Naive thymus-derived CD4-positive, alpha-beta T cell (primary cell): ENCODE results near the gene ANXA11. TPM values are rescaled to one million over a fixed set of nuclear protein-coding genes. Genes with fewer than 3 reads are reported as not detected.

Source experiments
- ATAC-seq: fragments of 150-1000 bp; cut with Tn5 transposase; 2 replicates; pipeline ENCODE4 v1.10.0; 2021; ENCODE audit warnings: mild to moderate bottlenecking, moderate library complexity
- CTCF ChIA-PET: fragments of 350-600 bp; sonication (Branson Sonifier 250); formaldehyde crosslinking; loops from one replicate; lab custom pipeline; 2021; ENCODE audit warnings: antibody characterized with exemption; lab: Charles Lee
- POLR2A ChIA-PET: fragments of 350-600 bp; sonication (Branson Sonifier 250); formaldehyde crosslinking; loops from one replicate; lab custom pipeline; 2021; ENCODE audit warnings: antibody characterized with exemption, inconsistent platforms; lab: Charles Lee
- DNase-seq, 9 donors: peaks; one replicate each; pipeline versions ENCODE4 v3.0.0 to v3.0.0-alpha.2; 2020 to 2022; ENCODE audit warnings: mixed read lengths in 1 of 9
- H3K27ac ChIP-seq: one replicate; pipeline ENCODE4 v1.7.0; 2013; ENCODE audit warnings: mild to moderate bottlenecking, low read depth, low read length, moderate library complexity
- H3K27me3 ChIP-seq, 2 donors: one replicate each; pipeline ENCODE4 v1.7.0; 2013; ENCODE audit warnings: low read length in 2 of 2, mild to moderate bottlenecking in 2 of 2, moderate library complexity in 2 of 2; ENCODE audit not compliant: control insufficient read depth in 2 of 2, insufficient read depth in 2 of 2
- H3K36me3 ChIP-seq, 3 experiments: 1 replicate in 2 of 3; 2 replicates in 1 of 3; pipeline ENCODE4 v1.7.0; 2013; ENCODE audit warnings: low read length in 3 of 3, mild to moderate bottlenecking in 3 of 3, moderate library complexity in 1 of 3; ENCODE audit not compliant: insufficient read depth in 3 of 3, control insufficient read depth in 2 of 3
- H3K4me1 ChIP-seq, 2 donors: one replicate each; pipeline ENCODE4 v1.7.0; 2013; ENCODE audit warnings: low read length in 2 of 2, mild to moderate bottlenecking in 2 of 2, moderate library complexity in 1 of 2; ENCODE audit not compliant: control insufficient read depth in 2 of 2, insufficient read depth in 2 of 2
- H3K4me3 ChIP-seq: 2 replicates; pipeline ENCODE4 v1.7.0; 2013; ENCODE audit warnings: mild to moderate bottlenecking, low read length
- H3K9me3 ChIP-seq, 3 experiments: 1 replicate in 2 of 3; 2 replicates in 1 of 3; pipeline ENCODE4 v1.7.0; 2013; ENCODE audit warnings: low read length in 3 of 3; ENCODE audit not compliant: control insufficient read depth in 2 of 3
- H3K27ac Mint-ChIP-seq, 9 donors: one replicate each; pipeline ENCODE4 v1.8.0; 2020 to 2022; ENCODE audit warnings: mixed read lengths in 9 of 9, mild to moderate bottlenecking in 8 of 9, moderate library complexity in 5 of 9, inconsistent platforms in 2 of 9
- H3K27me3 Mint-ChIP-seq, 5 donors: one replicate each; pipeline ENCODE4 v1.8.0; 2021 to 2022; ENCODE audit warnings: mixed read lengths in 5 of 5, mild to moderate bottlenecking in 1 of 5
- H3K36me3 Mint-ChIP-seq, 5 donors: one replicate each; pipeline ENCODE4 v1.8.0; 2020 to 2022; ENCODE audit warnings: mixed read lengths in 5 of 5, mild to moderate bottlenecking in 3 of 5, inconsistent platforms in 1 of 5
- H3K4me1 Mint-ChIP-seq, 7 donors: one replicate each; pipeline ENCODE4 v1.8.0; 2020 to 2022; ENCODE audit warnings: mixed read lengths in 7 of 7, mild to moderate bottlenecking in 3 of 7, inconsistent platforms in 1 of 7
- H3K4me3 Mint-ChIP-seq, 10 donors: one replicate each; pipeline ENCODE4 v1.8.0; 2020 to 2022; ENCODE audit warnings: mild to moderate bottlenecking in 10 of 10, mixed read lengths in 10 of 10, moderate library complexity in 6 of 10, inconsistent platforms in 2 of 10
- H3K9me3 Mint-ChIP-seq, 11 donors: one replicate each; pipeline ENCODE4 v1.8.0; 2020 to 2022; ENCODE audit warnings: mixed read lengths in 11 of 11, mild to moderate bottlenecking in 4 of 11, inconsistent platforms in 1 of 11, moderate library complexity in 1 of 11
- intact Hi-C, 2 donors: fragments of 100-400 bp; cut with micrococcal nuclease; formaldehyde crosslinking; loops; one replicate each; pipeline ENCODE4 v1.15.1; 2023
- polyA plus RNA-seq, 2 donors: library from polyadenylated mRNA; unstranded; fragments of 300-500 nt; fragmentation: Illumina TruSeq; gene quantifications; one replicate each; pipeline ENCODE4 v1.2.3, GENCODE V29; 2021
- total RNA-seq, 6 experiments: library from RNA in 5 of 6; stranded (reverse) in 5 of 6; gene quantifications; 1 replicate in 5 of 6; 2 replicates in 1 of 6; pipeline ENCODE4 v1.2.3 and lab custom pipeline; 2021 to 2026

ANXA11 gene
- total and polyA plus RNA-seq, 7 experiments from 2014 or later: 189 to 278 (median 231) TPM

GRCh38 chr10:80195046-80195574 lies 10.2 kb downstream of the ANXA11 start:
- intact Hi-C loops: no loop called here
- H3K27ac Mint-ChIP-seq: peak overlapping the region; percentile 53 to 94 (median 83)

GRCh38 chr10:80194373-80195045 lies 10.8 kb downstream of the ANXA11 start:
- intact Hi-C loops: no loop called here
- Mint-ChIP-seq H3K36me3 (peaks cover 0 to 32% (median 23%) of the 10 kb centered on the region in 5 donors), H3K4me1 (peaks cover 58 to 86% (median 84%) of the 10 kb centered on the region in 7 donors), H3K4me3 (peak overlapping the region in 3 of 10 donors; percentile 5 to 88 (median 16)), H3K27me3 (no peaks in the 10 kb centered on the region), H3K9me3 (peaks cover 0 to 9% (median 0%) of the 10 kb centered on the region in 11 donors), H3K27ac (peak overlapping the region; percentile 46 to 94 (median 75))
- peaks cover 30 to 74% of the 10 kb centered on the region in 2 donors for H3K4me1 ChIP-seq
- DNase-seq (no peak), ATAC-seq (no peak)
- no peaks in the 10 kb centered on the region for H3K9me3 ChIP-seq
- no peak overlapping the region for H3K4me3 ChIP-seq
- peaks cover 0 to 11% (median 3%) of the 10 kb centered on the region in 3 experiments for H3K36me3 ChIP-seq
- CTCF ChIA-PET: interaction anchor here (1.2 to 2.1 kb wide), 2 partner anchors 10 kb away, joined by 3 to 14 read pairs; no protein-coding TSS in a partner anchor
- POLR2A ChIA-PET: interaction anchor here (4.2 to 11.2 kb wide), 2 partner anchors 8 to 10 kb away, joined by 16 to 223 read pairs; no protein-coding TSS in a partner anchor
- H3K27me3 ChIP-seq: no peaks in the 10 kb centered on the region
- peak overlapping the region; percentile 40 for H3K27ac ChIP-seq

More at GRCh38 chr10:80195046-80195574, 10.2 kb downstream of the ANXA11 start:
- ATAC-seq (no peak), DNase-seq (no peak)
- Histone ChIP-seq H3K4me3 (no peak overlapping the region), H3K27me3 (no peaks in the 10 kb centered on the region), H3K27ac (peak overlapping the region; percentile 40), H3K9me3 (no peaks in the 10 kb centered on the region), H3K4me1 (peaks cover 24 to 73% of the 10 kb centered on the region in 2 donors), H3K36me3 (peaks cover 0 to 11% (median 3%) of the 10 kb centered on the region in 3 experiments)
- peaks cover 58 to 86% (median 84%) of the 10 kb centered on the region in 7 donors for H3K4me1 Mint-ChIP-seq
- H3K9me3 Mint-ChIP-seq: peaks cover 0 to 9% (median 0%) of the 10 kb centered on the region in 11 donors
- peaks cover 0 to 30% (median 23%) of the 10 kb centered on the region in 5 donors for H3K36me3 Mint-ChIP-seq
- ChIA-PET CTCF (interaction anchor here (2.1 kb wide), 1 partner anchor 9 kb away, joined by 14 read pairs; no protein-coding TSS in a partner anchor), POLR2A (interaction anchor here (4.2 to 11.2 kb wide), 2 partner anchors 9 kb away, joined by 16 to 223 read pairs; no protein-coding TSS in a partner anchor)
- no peaks in the 10 kb centered on the region for H3K27me3 Mint-ChIP-seq
- H3K4me3 Mint-ChIP-seq: peak overlapping the region in 8 of 10 donors; percentile 38 to 88 (median 66)

GRCh38 chr10:80192553-80192952 lies 12.8 kb downstream of the ANXA11 start:
- peak overlapping the region in 6 of 10 donors; percentile 67 to 77 (median 70) for H3K4me3 Mint-ChIP-seq
- no peak for ATAC-seq
- H3K36me3 Mint-ChIP-seq: peaks cover 0 to 35% (median 23%) of the 10 kb centered on the region in 5 donors
- H3K27me3 Mint-ChIP-seq: no peaks in the 10 kb centered on the region
- peaks cover 49 to 75% of the 10 kb centered on the region in 2 donors for H3K4me1 ChIP-seq
- POLR2A ChIA-PET: interaction anchor here (0.7 to 4.2 kb wide), 3 partner anchors 9 to 13 kb away, joined by 5 to 16 read pairs (median 9); partner anchors contain the start of gene ANXA11
- no peak overlapping the region for H3K4me3 ChIP-seq
- peak overlapping the region; percentile 65 for H3K27ac ChIP-seq
- no peaks in the 10 kb centered on the region for H3K9me3 ChIP-seq
- peaks cover 0 to 9% (median 0%) of the 10 kb centered on the region in 11 donors for H3K9me3 Mint-ChIP-seq
- intact Hi-C loops: loop anchor here in 1 of 2 donors (1.0 kb wide), 1 partner anchor 11 kb away; no protein-coding TSS in a partner anchor
- peaks cover 66 to 86% (median 84%) of the 10 kb centered on the region in 7 donors for H3K4me1 Mint-ChIP-seq
- H3K27ac Mint-ChIP-seq: peak overlapping the region in 8 of 9 donors; percentile 85 to 96 (median 92)
- H3K36me3 ChIP-seq: peaks cover 0 to 11% (median 3%) of the 10 kb centered on the region in 3 experiments
- CTCF ChIA-PET: interaction anchor here (1.5 kb wide), 1 partner anchor 11 kb away, joined by 6 read pairs; no protein-coding TSS in a partner anchor
- no peak for DNase-seq
- H3K27me3 ChIP-seq: no peaks in the 10 kb centered on the region

- CTCF ChIA-PET: interaction anchor here (1.5 kb wide), 1 partner anchor 12 kb away, joined by 6 read pairs; no protein-coding TSS in a partner anchor
- intact Hi-C loops: loop anchor here in 1 of 2 donors (1.0 kb wide), 1 partner anchor 12 kb away; no protein-coding TSS in a partner anchor
- H3K27me3 Mint-ChIP-seq: no peaks in the 10 kb centered on the region
- H3K9me3 ChIP-seq: no peaks in the 10 kb centered on the region
- H3K27ac Mint-ChIP-seq: peak overlapping the region; percentile 81 to 96 (median 91)
- H3K4me1 ChIP-seq: peaks cover 48 to 73% of the 10 kb centered on the region in 2 donors
- peak overlapping the region; percentile 1 for H3K4me3 ChIP-seq
- H3K27me3 ChIP-seq: no peaks in the 10 kb centered on the region
- peaks cover 0 to 37% (median 27%) of the 10 kb centered on the region in 5 donors for H3K36me3 Mint-ChIP-seq
- ATAC-seq: no peak
- peaks cover 0 to 13% (median 0%) of the 10 kb centered on the region in 11 donors for H3K9me3 Mint-ChIP-seq
- H3K27ac ChIP-seq: peak overlapping the region; percentile 65
- peaks cover 0 to 11% (median 3%) of the 10 kb centered on the region in 3 experiments for H3K36me3 ChIP-seq
- peak overlapping the region; percentile 32 to 80 (median 70) for H3K4me3 Mint-ChIP-seq
- H3K4me1 Mint-ChIP-seq: peaks cover 67 to 86% (median 85%) of the 10 kb centered on the region in 7 donors
- POLR2A ChIA-PET: interaction anchor here (0.7 to 2.5 kb wide), 3 partner anchors 12 to 1123 kb away, joined by 3 to 9 read pairs (median 4); partner anchors contain the start of gene ANXA11
- no peak for DNase-seq
Observed at GRCh38 chr10:80191589-80192270, 13.6 kb downstream of the ANXA11 start.

- Mint-ChIP-seq H3K4me3 (peak overlapping the region in 9 of 10 donors; percentile 54 to 89 (median 81)), H3K4me1 (peaks cover 70 to 86% (median 85%) of the 10 kb centered on the region in 7 donors), H3K27ac (peak overlapping the region; percentile 90 to 98 (median 93)), H3K9me3 (peaks cover 0 to 13% (median 0%) of the 10 kb centered on the region in 11 donors), H3K36me3 (peaks cover 0 to 24% (median 17%) of the 10 kb centered on the region in 5 donors), H3K27me3 (no peaks in the 10 kb centered on the region)
- Histone ChIP-seq H3K27ac (peak overlapping the region; percentile 84), H3K36me3 (no peaks in the 10 kb centered on the region), H3K4me1 (peaks cover 48 to 73% of the 10 kb centered on the region in 2 donors), H3K4me3 (no peak overlapping the region), H3K27me3 (no peaks in the 10 kb centered on the region), H3K9me3 (no peaks in the 10 kb centered on the region)
- intact Hi-C loops: loop anchor here (5.0 to 10.0 kb wide), 4 partner anchors 34 to 1886 kb away; partner anchors contain the start of gene ZMIZ1 (in 1 of the 2)
- ChIA-PET POLR2A (interaction anchor here (0.6 to 6.9 kb wide), 6 partner anchors 12 to 41 kb away, joined by 3 to 223 read pairs (median 6); partner anchors contain the start of gene ANXA11), CTCF (interaction anchor here (1.2 to 2.5 kb wide), 2 partner anchors 14 to 51 kb away, joined by 3 to 39 read pairs; no protein-coding TSS in a partner anchor)
- DNase-seq: no peak
- ATAC-seq: no peak
Observed at GRCh38 chr10:80188713-80189112, 16.6 kb downstream of the ANXA11 start.
